HFF-Myc (cell line): Measurements from ENCODE around the gene UVSSA.

Experiments used
- DNase-seq: peaks from one replicate; pipeline ENCODE4 v3.0.0-alpha.2; 2011; ENCODE audit warnings: low read depth; ENCODE audit errors: extremely low read depth
- H3K4me3 ChIP-seq: replicated peaks from 2 replicates; pipeline ENCODE4 v1.5.1; 2011; ENCODE audit warnings: low read depth, mild to moderate bottlenecking, control low read depth, low read length
- CTCF ChIP-seq: IDR thresholded peaks from 2 replicates; pipeline ENCODE4 v1.5.1; 2012; ENCODE audit warnings: mild to moderate bottlenecking, low read depth, low read length, control low read depth; ENCODE audit errors: missing control alignments

The UVSSA gene

DNA sequence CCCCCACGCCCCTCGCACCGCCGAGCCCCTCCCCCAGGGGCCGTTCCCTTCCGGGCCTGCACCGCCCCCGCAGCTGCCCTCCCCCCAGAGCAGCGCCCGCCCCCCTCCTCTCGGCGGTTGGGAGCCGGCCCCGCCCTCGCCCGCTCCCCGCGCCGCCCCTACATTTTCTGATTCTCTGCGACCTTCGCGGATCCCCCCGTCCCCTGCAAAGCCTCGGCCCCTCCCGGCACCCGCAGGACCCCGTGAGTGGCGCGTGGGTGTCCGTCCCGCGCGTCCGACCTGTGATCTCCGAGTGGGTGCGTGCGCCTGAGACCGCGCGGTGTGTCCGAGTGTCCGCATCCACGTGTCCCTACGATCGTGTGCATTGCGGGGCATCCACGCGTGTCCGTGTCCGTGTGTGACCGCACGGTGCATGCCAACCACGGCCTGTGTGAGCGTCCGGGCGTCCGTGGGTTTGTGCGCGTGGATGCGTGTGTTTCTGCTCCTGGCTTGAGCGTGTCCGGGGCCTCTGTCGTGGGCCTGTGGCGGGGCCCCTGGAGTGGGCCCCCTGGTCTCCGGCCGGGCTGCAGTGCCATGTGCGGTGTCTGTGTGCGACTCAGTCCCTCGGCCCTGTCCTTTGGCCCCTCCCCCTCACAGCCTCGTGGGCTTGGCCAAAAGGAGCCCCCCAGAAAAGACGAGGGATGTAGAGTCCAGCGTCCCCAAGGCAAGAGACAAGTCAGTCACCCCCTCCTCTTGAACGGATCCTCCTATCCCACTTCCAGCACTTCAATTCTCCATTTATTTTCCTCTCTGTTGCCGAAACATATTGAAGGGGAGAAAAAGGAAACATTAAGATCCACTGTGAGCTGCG, 68.0 kb downstream of the UVSSA start:
- no peak overlapping the region for H3K4me3 ChIP-seq
- TF ChIP-seq CTCF = no peak
- DNase-seq = no peak

DNA sequence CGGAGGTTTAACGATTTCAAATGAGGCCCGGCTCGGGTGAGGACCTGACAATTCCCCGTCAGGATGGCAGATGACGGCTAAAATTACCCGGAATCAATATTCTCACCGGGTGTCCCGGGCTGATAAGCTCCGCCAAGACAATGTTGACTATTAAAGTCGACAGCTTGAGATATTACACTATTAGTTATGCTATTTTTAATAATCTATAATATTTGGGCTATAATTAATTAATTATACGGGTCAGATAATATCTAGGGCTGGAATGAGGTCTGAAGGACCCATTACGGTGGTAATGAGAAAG, 68.6 kb downstream of the UVSSA start:
- DNase-seq = no peak
- no peak overlapping the region for H3K4me3 ChIP-seq
- no peak for TF ChIP-seq CTCF

GRCh38 chr4:1416051-1416947, 69.3 kb downstream of the UVSSA start:
- TF ChIP-seq CTCF = no peak
- no peak for DNase-seq
- no peak overlapping the region for H3K4me3 ChIP-seq

- H3K4me3 ChIP-seq = no peak overlapping the region
- TF ChIP-seq CTCF = no peak
- DNase-seq = no peak
Observed at GRCh38 chr4:1416948-1417260, 69.9 kb downstream of the UVSSA start.

DNA sequence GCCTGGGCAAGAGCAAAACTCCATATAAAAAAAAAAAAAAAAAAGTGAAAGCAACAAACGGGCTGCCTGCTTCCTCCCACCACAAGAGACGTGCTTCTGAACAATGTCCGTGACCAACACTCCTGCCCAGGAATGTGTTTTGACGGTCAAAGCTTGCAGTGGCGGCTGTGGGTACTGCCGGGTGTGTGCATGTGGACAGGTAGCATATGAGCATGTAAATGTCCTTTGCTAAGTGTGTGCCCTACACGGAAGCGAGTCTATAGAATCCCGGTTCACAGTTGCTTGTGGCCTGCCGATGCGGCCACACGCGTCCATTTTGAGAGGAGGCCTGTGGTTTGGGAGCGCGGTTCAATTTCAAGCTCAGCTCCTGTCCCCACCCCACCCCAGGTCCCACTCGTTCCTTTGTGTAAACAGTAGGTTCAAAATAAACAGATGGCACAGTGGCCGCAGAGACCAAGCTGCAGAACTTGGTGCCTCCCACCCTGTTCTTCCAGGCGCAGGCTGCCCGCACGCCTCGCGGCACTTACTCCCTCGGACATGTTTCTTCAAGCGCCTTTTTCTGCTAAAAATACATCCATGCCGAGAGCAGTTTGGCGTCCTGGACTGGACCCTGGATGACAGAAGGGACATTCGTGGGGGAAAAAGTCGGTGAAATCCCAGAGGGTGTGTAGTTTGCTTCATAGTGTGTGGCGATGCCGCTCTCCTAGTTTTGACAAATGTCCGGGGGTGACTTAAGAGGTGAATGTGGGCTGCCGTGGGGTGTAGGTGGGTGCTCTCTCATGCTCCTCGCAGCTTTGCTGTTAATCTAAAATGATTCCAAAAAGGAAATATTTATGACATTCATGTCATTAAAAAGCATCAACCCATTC, 70.7 kb downstream of the UVSSA start:
- no peak for DNase-seq
- no peak for TF ChIP-seq CTCF
- no peak overlapping the region for H3K4me3 ChIP-seq

DNA sequence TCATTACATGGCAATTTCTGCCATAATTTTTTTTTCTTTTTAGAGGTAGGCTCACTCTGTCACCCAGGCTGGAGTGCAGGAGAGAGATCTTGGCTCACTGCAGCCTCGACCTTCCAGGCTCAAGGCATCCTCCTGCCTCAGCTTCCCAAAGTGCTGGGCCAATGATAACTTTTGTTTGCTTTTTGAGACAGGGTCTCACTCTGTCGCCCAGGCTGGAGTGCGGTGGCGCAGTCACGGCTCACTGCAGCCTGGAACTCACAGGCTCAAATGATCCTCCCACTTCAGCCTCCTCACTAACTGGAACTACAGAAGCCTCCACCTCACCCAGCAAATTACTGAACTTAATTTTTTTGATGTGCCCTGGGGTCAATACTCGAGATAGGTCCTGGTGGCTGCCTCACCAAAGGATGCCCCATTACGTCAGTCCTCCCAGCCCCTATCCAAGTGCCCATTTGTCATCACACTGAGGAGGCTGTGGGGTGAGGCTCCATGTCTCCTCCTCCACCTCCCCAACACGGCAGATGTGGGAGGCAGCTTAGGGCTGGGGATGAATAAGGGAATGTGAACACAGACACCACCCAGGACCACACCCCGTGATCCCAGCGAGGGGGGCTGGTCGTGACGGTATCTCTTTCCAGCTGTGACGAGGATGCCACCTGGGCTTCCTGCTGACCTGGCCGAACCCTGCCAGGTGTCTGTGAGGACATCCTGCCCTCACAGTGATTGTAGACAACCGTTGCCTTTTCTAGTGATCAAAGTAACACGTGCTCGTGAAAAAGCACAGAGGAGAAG, 71.7 kb downstream of the UVSSA start:
- no peak for TF ChIP-seq CTCF
- DNase-seq = no peak
- H3K4me3 ChIP-seq = no peak overlapping the region
